Transverse colon (tissue), 3 donors: ENCODE measurements around the gene WBP1.

Experiments used
- POLR2A ChIP-seq: fragments of 450-650 bp; IDR thresholded peaks from one replicate; pipeline ENCODE4 v1.6.1; 2016; ENCODE audit warnings: antibody characterized with exemption, mild to moderate bottlenecking, moderate library complexity
- TF ChIP-seq, protein P1 (sequence below), 5 experiments: fragments of 200-600 bp in 3 of 5; fragments of 450-650 bp in 2 of 5; sonication (generic) in 3 of 5; IDR thresholded peaks; 1 replicate in 2 of 5; 2 replicates in 3 of 5; pipeline ENCODE4 v1.5.1; 2016 to 2017; ENCODE audit warnings: antibody characterized with exemption in 5 of 5, inconsistent platforms in 3 of 5, mild to moderate bottlenecking in 2 of 5, moderate library complexity in 1 of 5

DNA sequence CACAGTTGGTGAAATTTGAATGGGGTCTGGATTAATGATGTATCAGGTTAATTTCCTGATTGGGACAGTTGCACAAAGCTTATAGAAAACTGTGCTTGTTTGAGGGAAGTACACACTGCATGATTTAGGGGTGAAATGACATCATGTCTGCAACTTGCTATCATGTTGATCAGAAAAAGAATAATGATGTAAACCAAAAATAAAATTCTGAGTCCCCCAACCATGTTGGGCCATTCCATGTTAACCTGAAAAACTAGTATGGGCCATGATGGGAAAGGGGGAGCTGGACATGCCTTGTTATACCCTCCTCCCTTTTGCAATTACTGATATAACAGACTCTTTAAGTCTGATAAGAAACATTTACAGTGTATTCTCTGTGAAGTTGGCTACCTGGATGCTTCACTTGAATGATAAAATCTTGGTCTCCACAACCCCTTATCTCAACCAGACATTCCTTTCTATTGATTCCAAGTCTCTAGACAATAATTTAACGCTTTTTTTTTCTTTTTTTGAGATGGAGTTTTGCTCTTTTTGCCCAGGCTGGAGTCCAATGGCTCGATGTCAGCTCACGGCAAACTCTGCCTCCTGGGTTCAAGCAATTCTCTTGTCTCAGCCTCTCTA, 7.6 kb upstream of the WBP1 start:
- TF ChIP-seq, protein P1, sequence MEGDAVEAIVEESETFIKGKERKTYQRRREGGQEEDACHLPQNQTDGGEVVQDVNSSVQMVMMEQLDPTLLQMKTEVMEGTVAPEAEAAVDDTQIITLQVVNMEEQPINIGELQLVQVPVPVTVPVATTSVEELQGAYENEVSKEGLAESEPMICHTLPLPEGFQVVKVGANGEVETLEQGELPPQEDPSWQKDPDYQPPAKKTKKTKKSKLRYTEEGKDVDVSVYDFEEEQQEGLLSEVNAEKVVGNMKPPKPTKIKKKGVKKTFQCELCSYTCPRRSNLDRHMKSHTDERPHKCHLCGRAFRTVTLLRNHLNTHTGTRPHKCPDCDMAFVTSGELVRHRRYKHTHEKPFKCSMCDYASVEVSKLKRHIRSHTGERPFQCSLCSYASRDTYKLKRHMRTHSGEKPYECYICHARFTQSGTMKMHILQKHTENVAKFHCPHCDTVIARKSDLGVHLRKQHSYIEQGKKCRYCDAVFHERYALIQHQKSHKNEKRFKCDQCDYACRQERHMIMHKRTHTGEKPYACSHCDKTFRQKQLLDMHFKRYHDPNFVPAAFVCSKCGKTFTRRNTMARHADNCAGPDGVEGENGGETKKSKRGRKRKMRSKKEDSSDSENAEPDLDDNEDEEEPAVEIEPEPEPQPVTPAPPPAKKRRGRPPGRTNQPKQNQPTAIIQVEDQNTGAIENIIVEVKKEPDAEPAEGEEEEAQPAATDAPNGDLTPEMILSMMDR (IDR thresholded peaks at IDR 0.05) = no peak
- no peak for TF ChIP-seq POLR2A
